ENCODE data around the gene COL4A3.

COL4A3 gene

DNA sequence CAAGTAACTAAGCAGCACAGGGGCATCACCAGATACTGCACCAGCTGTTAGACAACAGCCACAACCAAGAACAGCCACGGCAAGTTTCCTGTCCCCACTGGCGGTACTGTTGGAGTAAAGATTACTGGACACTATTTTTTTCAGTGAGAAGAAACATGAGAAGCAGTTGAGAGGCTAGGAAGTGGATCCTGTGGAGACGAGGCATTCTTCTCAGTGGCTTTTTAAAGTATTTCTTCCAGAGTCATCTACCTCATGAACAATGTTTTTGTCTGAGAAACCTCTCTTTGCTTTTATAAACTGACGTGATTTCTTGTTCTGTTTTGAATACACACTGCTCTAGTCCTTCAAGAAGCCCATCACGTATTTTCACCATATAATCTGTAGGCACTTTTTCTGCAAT, 195.9 kb downstream of the COL4A3 start:
- no peak overlapping the region for H3K4ac ChIP-seq (ENCODE audit: low read length)
- no peak overlapping the region for H2BK120ac ChIP-seq (ENCODE audit: low read depth, low read length)
- no peaks in the 10 kb centered on the region for H3K4me1 ChIP-seq (ENCODE audit: control insufficient read depth in 2 of 2, insufficient read depth in 1 of 2, low read depth in 1 of 2, low read length in 2 of 2)
- no peak overlapping the region for H3K9ac ChIP-seq (ENCODE audit: low read depth, low read length, poor library complexity)
- H4K8ac ChIP-seq (ENCODE audit: low read depth, low read length), result no peak overlapping the region
- no CpG with 5 or more reads among the region's 5 CpGs for WGBS, 2 donors (ENCODE audit: extremely low coverage in 2 of 2, insufficient read length in 2 of 2, insufficient replicate concordance in 1 of 2)
- no peak overlapping the region for H4K91ac ChIP-seq (ENCODE audit: low read depth, low read length, poor library complexity)
- no peak overlapping the region for H2BK5ac ChIP-seq (ENCODE audit: low read length)
- H3K23ac ChIP-seq (ENCODE audit: low read depth, low read length, poor library complexity), result no peak overlapping the region
- H3K4me2 ChIP-seq (ENCODE audit: insufficient read depth, low read length, poor library complexity, severe bottlenecking), result no peak overlapping the region
- H2AK5ac ChIP-seq (ENCODE audit: low read depth, low read length), result no peak overlapping the region
- no peaks in the 10 kb centered on the region for H3K79me1 ChIP-seq (ENCODE audit: low read depth, low read length)
- H3K9me3 ChIP-seq (replicated peaks in 1 of 2; ENCODE audit: control insufficient read depth in 2 of 2, insufficient read depth in 1 of 2, low read depth in 1 of 2, low read length in 2 of 2), result no peaks in the 10 kb centered on the region
- H3K14ac ChIP-seq (ENCODE audit: low read length), result no peak overlapping the region
- H3K4me3 ChIP-seq (ENCODE audit: low read length in 2 of 2), result no peak overlapping the region
- H3K36me3 ChIP-seq (replicated peaks in 1 of 2; ENCODE audit: control insufficient read depth in 2 of 2, insufficient read depth in 2 of 2, low read length in 2 of 2), result peaks cover 7 to 63% of the 10 kb centered on the region in 2 donors
- no peak overlapping the region for H2AFZ ChIP-seq (ENCODE audit: low read length)
- no peak overlapping the region for H3K18ac ChIP-seq (ENCODE audit: low read length)
- no peaks in the 10 kb centered on the region for H3K27me3 ChIP-seq (ENCODE audit: control insufficient read depth in 3 of 3, insufficient read depth in 3 of 3, low read depth in 1 of 3, low read length in 3 of 3)
- no peak for DNase-seq (ENCODE audit: low spot score)
- H2BK12ac ChIP-seq (ENCODE audit: low read length), result no peak overlapping the region
- H2BK15ac ChIP-seq (ENCODE audit: low read length), result no peak overlapping the region
- H3K27ac ChIP-seq (replicated peaks; ENCODE audit: low read length), result no peak overlapping the region

DNA sequence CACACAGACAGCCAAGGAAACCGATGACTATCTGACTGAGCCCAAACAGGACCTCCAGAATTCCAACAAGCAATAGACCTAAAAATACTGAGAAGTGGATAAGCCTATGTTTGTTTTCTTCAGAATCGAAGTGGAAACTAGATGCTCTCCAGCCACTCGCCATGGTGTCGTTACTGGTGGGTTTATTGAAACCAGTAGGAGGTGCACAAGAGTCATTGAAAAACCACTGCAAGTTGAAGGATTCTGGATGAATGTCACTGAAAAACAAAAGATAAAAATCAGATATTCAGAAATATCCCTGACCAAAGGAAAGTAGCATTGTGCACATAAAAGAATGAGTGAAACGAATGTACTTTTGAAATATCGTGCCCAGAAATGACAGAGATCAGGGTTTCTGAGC, 199.3 kb downstream of the COL4A3 start:
- no peak overlapping the region for H2AFZ ChIP-seq (ENCODE audit: low read length)
- H3K9me3 ChIP-seq (replicated peaks in 1 of 2; ENCODE audit: control insufficient read depth in 2 of 2, insufficient read depth in 1 of 2, low read depth in 1 of 2, low read length in 2 of 2), result no peaks in the 10 kb centered on the region
- no peaks in the 10 kb centered on the region for H3K79me1 ChIP-seq (ENCODE audit: low read depth, low read length)
- H3K36me3 ChIP-seq (replicated peaks in 1 of 2; ENCODE audit: control insufficient read depth in 2 of 2, insufficient read depth in 2 of 2, low read length in 2 of 2), result peaks cover 2 to 29% of the 10 kb centered on the region in 2 donors
- H2BK5ac ChIP-seq (ENCODE audit: low read length), result no peak overlapping the region
- H3K23ac ChIP-seq (ENCODE audit: low read depth, low read length, poor library complexity), result no peak overlapping the region
- DNase-seq (ENCODE audit: low spot score), result no peak
- H2AK5ac ChIP-seq (ENCODE audit: low read depth, low read length), result no peak overlapping the region
- no peak overlapping the region for H3K4me2 ChIP-seq (ENCODE audit: insufficient read depth, low read length, poor library complexity, severe bottlenecking)
- no peaks in the 10 kb centered on the region for H3K4me1 ChIP-seq (ENCODE audit: control insufficient read depth in 2 of 2, insufficient read depth in 1 of 2, low read depth in 1 of 2, low read length in 2 of 2)
- no peak overlapping the region for H3K4me3 ChIP-seq (ENCODE audit: low read length in 2 of 2)
- H3K14ac ChIP-seq (ENCODE audit: low read length), result no peak overlapping the region
- no peak overlapping the region for H3K18ac ChIP-seq (ENCODE audit: low read length)
- no peaks in the 10 kb centered on the region for H3K27me3 ChIP-seq (ENCODE audit: control insufficient read depth in 3 of 3, insufficient read depth in 3 of 3, low read depth in 1 of 3, low read length in 3 of 3)
- no peak overlapping the region for H2BK120ac ChIP-seq (ENCODE audit: low read depth, low read length)
- H3K9ac ChIP-seq (ENCODE audit: low read depth, low read length, poor library complexity), result no peak overlapping the region
- H3K27ac ChIP-seq (replicated peaks; ENCODE audit: low read length), result no peak overlapping the region
- no CpG with 5 or more reads among the region's 6 CpGs for WGBS, 2 donors (ENCODE audit: extremely low coverage in 2 of 2, insufficient read length in 2 of 2, insufficient replicate concordance in 1 of 2)
- H2BK12ac ChIP-seq (ENCODE audit: low read length), result no peak overlapping the region
- no peak overlapping the region for H3K4ac ChIP-seq (ENCODE audit: low read length)
- no peak overlapping the region for H4K91ac ChIP-seq (ENCODE audit: low read depth, low read length, poor library complexity)
- no peak overlapping the region for H2BK15ac ChIP-seq (ENCODE audit: low read length)
- H4K8ac ChIP-seq (ENCODE audit: low read depth, low read length), result no peak overlapping the region
